ENCODE results near the gene PLEKHO2.

- TF ChIP-seq POLR2AphosphoS5 (IDR thresholded peaks at IDR 0.05; ENCODE audit: low read depth, low read length) (no peak), POLR2A (IDR thresholded peaks at IDR 0.05; ENCODE audit: low read depth, low read length) (no peak), TAF1 (IDR thresholded peaks at IDR 0.05; ENCODE audit: low read depth, low read length) (no peak), SPI1 (IDR thresholded peaks at IDR 0.05; ENCODE audit: low read depth, low read length) (no peak)
These were observed 603 bp downstream of the PLEKHO2 start for GRCh38 chr15:64842096-64842939.
